ENCODE results near the gene EIF2D. TPM values are rescaled to one million over a fixed set of nuclear protein-coding genes. Genes with fewer than 3 reads are reported as not detected.

The EIF2D gene
- total RNA-seq, 2 experiments from 2014 or later = 44.5 to 51.6 TPM

DNA sequence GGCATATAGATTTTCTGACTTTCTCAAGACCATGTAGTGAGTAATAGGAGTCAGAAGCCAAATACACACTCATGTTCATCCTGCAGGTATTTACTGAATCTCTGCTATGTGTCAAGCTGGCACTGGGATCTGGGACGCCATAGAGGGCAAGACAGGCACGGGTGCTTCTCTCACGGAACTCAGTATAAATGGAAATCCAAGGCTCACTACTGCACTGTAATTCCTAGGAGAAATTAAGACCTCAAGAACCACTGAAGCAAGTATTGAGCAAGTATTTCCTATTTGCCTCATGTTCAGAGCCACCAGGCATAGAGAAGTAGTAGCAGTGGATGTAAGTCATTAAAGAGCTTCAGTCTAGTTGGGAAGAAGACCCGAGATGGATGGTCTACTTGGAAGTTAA lies 38.9 kb downstream of the EIF2D start:
- Mint-ChIP-seq H3K27me3 (no peaks in the 10 kb centered on the region), H3K36me3 (ENCODE audit: low read depth) (peaks cover 80% of the 10 kb centered on the region), H3K4me1 (peaks cover 96% of the 10 kb centered on the region), H3K9me3 (no peaks in the 10 kb centered on the region), H3K4me3 (no peak overlapping the region), H3K27ac (peak overlapping the region; percentile 91)
- DNase-seq = no peak
- ChIA-PET CTCF (interaction anchor here (18.8 kb wide), 1 partner anchor 12 kb away, joined by 412 read pairs; no protein-coding TSS in a partner anchor), POLR2A (no interaction called here)

DNA sequence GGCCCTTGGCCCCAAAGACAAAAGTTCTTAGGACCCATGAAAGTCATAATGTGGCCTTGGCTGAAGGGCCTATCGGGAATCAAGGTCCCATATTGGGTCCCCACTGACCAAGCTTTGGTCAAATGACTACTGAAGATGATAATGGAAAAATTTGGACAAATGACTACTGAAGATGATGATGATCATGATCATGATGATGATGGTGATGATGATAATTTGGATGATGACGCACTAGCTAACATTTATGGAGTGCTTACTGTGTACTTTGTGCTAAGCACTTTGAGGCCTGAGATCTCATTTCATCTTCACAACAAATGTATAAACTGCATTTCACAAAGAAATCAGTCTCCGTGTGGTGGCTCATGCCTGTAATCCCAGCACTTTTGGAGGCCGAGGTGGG lies 39.4 kb downstream of the EIF2D start:
- peaks cover 96% of the 10 kb centered on the region for H3K4me1 Mint-ChIP-seq
- DNase-seq = no peak
- H3K27ac Mint-ChIP-seq = peak overlapping the region; percentile 91
- ChIA-PET POLR2A (no interaction called here), CTCF (interaction anchor here (18.8 to 23.2 kb wide), 2 partner anchors 8 to 12 kb away, joined by 412 read pairs; no protein-coding TSS in a partner anchor)
- no peaks in the 10 kb centered on the region for H3K27me3 Mint-ChIP-seq
- no peak overlapping the region for H3K4me3 Mint-ChIP-seq
- peaks cover 79% of the 10 kb centered on the region for H3K36me3 Mint-ChIP-seq (ENCODE audit: low read depth)
- H3K9me3 Mint-ChIP-seq = no peaks in the 10 kb centered on the region

DNA sequence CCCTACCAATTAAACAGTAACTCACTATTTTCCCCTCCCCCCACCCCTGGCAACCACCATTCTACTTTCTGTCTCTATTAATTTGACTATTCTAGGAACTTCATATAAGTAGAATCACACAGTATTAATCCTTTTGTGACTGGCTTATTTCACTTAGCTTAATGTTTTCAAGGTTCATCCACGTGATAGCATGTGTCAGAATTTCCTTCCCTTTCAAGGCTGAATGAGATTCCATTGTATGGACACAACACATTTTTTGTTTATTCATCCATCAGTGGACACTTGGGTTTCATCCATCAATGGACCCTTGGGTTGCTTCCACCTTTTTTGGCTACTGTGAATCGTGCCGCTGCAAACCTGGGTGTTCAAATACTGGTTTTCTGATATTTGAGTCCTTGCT lies 41.7 kb downstream of the EIF2D start:
- Mint-ChIP-seq H3K4me1 (peaks cover 97% of the 10 kb centered on the region), H3K4me3 (no peak overlapping the region), H3K27ac (peak overlapping the region; percentile 77), H3K27me3 (no peaks in the 10 kb centered on the region), H3K9me3 (no peaks in the 10 kb centered on the region), H3K36me3 (ENCODE audit: low read depth) (peaks cover 84% of the 10 kb centered on the region)
- DNase-seq = no peak
- ChIA-PET CTCF (interaction anchor here (0.6 to 23.2 kb wide), 3 partner anchors 10 to 186 kb away, joined by 3 to 412 read pairs (median 4); no protein-coding TSS in a partner anchor), POLR2A (no interaction called here)

DNA sequence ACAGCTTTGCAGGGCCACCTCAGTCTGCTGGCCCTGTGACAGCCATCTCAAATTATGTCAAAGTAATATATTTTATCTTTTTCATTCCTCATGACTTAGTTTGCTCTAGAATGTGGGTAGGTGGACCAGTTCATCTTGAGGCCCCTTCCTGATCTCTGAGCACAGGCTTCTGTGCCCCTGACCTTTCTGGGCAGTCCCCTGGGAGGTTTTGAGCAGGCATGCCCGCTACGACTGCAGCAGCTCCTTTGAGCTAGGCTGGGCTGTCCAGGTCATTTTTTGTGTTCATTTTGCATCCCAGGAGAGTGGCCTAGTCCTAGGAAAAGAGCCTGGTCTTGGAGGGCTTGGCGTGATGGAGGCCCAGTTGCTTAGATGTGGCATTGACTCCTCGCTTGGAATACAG lies 42.7 kb downstream of the EIF2D start:
- ChIA-PET CTCF (interaction anchor here (0.7 to 23.2 kb wide), 6 partner anchors 10 to 151 kb away, joined by 3 to 412 read pairs (median 6); no protein-coding TSS in a partner anchor), POLR2A (no interaction called here)
- no peaks in the 10 kb centered on the region for H3K27me3 Mint-ChIP-seq
- peaks cover 89% of the 10 kb centered on the region for H3K36me3 Mint-ChIP-seq (ENCODE audit: low read depth)
- peak overlapping the region; percentile 57 for H3K27ac Mint-ChIP-seq
- peaks cover 99% of the 10 kb centered on the region for H3K4me1 Mint-ChIP-seq
- no peak for DNase-seq
- no peaks in the 10 kb centered on the region for H3K9me3 Mint-ChIP-seq
- H3K4me3 Mint-ChIP-seq = no peak overlapping the region

DNA sequence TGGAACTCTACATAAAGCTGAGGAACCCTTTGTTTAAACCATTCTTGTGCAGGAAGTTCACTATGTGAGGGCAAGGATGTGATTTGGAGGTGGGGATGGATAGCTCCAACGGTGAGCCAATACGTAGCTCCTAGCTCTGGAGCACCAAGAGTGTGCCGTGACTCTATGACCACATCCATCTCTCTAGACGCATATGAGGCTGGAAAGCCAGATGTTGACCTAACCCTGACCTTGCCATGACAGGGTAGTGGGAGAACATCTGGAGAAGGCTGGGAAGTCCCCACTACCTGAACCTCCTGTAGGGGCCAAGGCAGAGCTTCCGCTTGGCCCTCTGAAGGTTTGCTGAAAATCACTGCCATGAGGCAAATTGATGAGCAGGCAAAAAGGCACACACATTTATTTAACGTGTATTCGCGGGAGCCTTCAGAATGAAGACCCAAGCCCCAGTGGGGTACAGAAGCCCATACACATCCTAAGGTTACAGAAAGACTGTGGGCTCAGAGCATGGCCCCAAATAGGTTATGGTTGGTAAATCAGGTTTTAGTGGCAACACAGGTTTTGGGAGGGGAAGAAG lies 43.4 kb downstream of the EIF2D start:
- H3K27me3 Mint-ChIP-seq = no peaks in the 10 kb centered on the region
- CTCF ChIA-PET = interaction anchor here (0.8 to 23.2 kb wide), 7 partner anchors 10 to 363 kb away, joined by 3 to 412 read pairs (median 5); no protein-coding TSS in a partner anchor

DNA sequence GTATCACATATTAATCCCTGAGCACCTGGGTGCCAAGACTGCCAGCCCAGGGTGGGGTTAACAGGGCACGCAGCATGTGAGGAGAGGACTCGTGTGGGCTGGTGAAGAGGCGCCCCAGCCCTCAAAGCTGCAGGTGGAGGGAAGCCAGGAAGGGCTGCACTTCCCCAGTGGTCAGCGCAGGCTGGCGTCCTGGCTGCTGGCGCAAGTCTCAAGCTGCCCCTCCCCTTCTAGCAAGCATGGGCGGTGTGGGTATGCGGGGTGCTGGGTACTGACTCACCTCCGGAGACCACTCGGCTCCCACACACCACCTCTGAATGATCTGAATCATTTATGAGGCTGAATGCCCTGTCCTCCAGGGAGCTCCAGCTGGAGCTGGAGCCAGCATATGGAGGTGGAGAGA lies 44.0 kb downstream of the EIF2D start:
- CTCF ChIA-PET = interaction anchor here (0.8 to 23.2 kb wide), 8 partner anchors 10 to 364 kb away, joined by 3 to 412 read pairs (median 4); no protein-coding TSS in a partner anchor
- H3K4me1 Mint-ChIP-seq = peaks cover 99% of the 10 kb centered on the region
- H3K9me3 Mint-ChIP-seq = no peaks in the 10 kb centered on the region
- no peaks in the 10 kb centered on the region for H3K27me3 Mint-ChIP-seq
- peak overlapping the region; percentile 40 for H3K4me3 Mint-ChIP-seq
- POLR2A ChIA-PET = no interaction called here
- peaks cover 92% of the 10 kb centered on the region for H3K36me3 Mint-ChIP-seq (ENCODE audit: low read depth)
- peak overlapping the region; percentile 90 for H3K27ac Mint-ChIP-seq
- DNase-seq = no peak

More for the DNA sequence above, 43.4 kb downstream of the EIF2D start:
- no peaks in the 10 kb centered on the region for H3K9me3 Mint-ChIP-seq
- peak overlapping the region; percentile 34 for H3K4me3 Mint-ChIP-seq
- peak overlapping the region; percentile 57 for H3K27ac Mint-ChIP-seq
- H3K36me3 Mint-ChIP-seq (ENCODE audit: low read depth) = peaks cover 91% of the 10 kb centered on the region
- peaks cover 99% of the 10 kb centered on the region for H3K4me1 Mint-ChIP-seq
- no peak for DNase-seq
- POLR2A ChIA-PET = interaction anchor here (0.7 kb wide), 1 partner anchor 103 kb away, joined by 3 read pairs; no protein-coding TSS in a partner anchor

DNA sequence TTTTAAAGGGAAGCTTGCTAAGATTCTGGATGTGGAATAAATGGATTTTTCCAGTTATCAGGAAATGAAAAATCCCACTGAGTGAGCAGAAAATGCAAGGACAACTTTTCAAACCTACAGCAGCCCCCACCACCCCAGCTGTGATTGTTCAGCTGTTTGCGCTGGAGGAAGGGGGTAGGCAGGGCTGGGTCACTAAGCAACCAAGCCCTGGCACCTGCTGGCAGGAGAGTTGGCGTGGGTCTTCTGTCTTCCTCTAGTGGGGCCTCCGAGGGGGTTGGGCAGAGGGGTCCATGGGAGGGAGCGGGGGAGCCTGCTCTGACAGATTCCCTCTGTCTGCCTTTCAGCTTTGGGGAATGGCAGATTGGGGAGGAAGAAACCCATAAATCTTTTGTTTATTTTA lies 45.3 kb downstream of the EIF2D start:
- Mint-ChIP-seq H3K9me3 (no peaks in the 10 kb centered on the region), H3K27ac (peak overlapping the region; percentile 90), H3K36me3 (ENCODE audit: low read depth) (peaks cover 92% of the 10 kb centered on the region), H3K27me3 (no peaks in the 10 kb centered on the region), H3K4me3 (peak overlapping the region; percentile 67), H3K4me1 (peaks cover 99% of the 10 kb centered on the region)
- CTCF ChIA-PET = interaction anchor here (0.8 to 23.2 kb wide), 5 partner anchors 11 to 46 kb away, joined by 3 to 412 read pairs (median 4); no protein-coding TSS in a partner anchor
- no peak for DNase-seq
- POLR2A ChIA-PET = interaction anchor here (1.0 to 1.4 kb wide), 3 partner anchors 11 to 23 kb away, joined by 3 to 5 read pairs (median 4); no protein-coding TSS in a partner anchor

DNA sequence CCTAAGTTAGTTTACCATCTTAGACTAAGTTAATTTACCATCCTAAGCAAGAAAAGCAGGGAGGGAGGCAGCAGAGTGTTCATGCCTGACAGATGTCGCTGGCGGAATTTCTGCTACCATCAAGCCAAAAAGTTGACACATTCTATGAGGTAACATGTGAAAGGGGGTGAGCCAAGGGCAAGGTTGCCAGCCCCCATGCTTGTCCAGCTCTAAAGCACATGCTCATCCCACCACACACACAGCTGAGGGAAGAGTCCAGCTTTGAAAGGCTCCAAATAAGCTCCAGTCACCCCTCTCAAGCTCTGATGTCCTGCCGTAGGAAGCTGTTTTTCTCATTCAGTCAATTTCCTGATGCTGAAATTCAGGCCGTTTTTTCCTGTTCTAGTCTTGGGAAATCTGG lies 46.3 kb downstream of the EIF2D start:
- POLR2A ChIA-PET = interaction anchor here (1.0 to 1.4 kb wide), 4 partner anchors 9 to 22 kb away, joined by 3 to 5 read pairs (median 4); no protein-coding TSS in a partner anchor
- Mint-ChIP-seq H3K4me3 (peak overlapping the region; percentile 67), H3K4me1 (peaks cover 99% of the 10 kb centered on the region), H3K27me3 (no peaks in the 10 kb centered on the region), H3K27ac (peak overlapping the region; percentile 90), H3K36me3 (ENCODE audit: low read depth) (peaks cover 92% of the 10 kb centered on the region), H3K9me3 (no peaks in the 10 kb centered on the region)
- CTCF ChIA-PET = interaction anchor here (0.6 to 23.2 kb wide), 6 partner anchors 14 to 87 kb away, joined by 3 to 412 read pairs (median 4); no protein-coding TSS in a partner anchor
- DNase-seq = no peak

DNA sequence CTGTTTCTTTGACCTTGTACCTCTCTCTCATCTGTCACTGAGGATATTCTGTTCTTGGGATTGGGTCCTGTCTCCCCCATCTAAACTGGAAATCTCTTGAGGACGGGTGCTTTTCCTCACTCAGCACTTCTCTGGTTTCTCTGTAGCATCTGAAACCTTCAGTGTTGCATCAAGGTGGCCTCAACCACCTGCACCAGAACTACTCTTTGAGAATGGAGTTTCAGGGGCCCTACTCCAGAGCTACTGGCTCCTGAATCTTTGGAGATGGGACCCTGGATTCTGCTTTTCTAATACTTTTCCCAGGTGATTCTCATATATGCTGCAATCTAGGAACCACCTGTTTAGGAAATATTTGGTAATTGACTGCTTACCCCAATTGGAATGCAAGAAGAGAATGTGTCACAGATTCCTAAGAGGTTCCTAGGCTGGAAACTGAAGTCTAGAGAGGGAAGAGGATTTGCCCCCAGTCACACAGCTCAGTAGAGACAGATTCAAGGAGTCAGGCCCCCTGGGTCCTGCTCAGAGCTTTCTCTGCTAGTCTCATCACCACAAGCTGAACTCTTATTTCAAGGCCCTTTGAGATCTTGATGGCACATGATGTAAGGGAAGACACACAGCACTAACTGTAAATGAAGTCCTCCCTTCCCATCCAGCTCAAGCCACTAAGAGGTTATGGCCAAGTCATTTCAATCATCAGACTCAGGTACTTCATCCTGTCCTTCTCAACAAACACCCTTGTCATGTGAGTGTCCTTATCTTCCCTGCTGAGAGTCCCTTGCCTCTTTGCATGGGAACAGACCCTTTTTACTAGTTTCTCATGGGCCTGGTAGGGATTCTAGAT lies 48.7 kb downstream of the EIF2D start:
- peaks cover 92% of the 10 kb centered on the region for H3K4me1 Mint-ChIP-seq
- no peaks in the 10 kb centered on the region for H3K9me3 Mint-ChIP-seq
- H3K27ac Mint-ChIP-seq = peak overlapping the region; percentile 86
- peak overlapping the region; percentile 67 for H3K4me3 Mint-ChIP-seq
- POLR2A ChIA-PET = interaction anchor here (1.3 to 1.4 kb wide), 2 partner anchors 17 to 94 kb away, joined by 4 to 7 read pairs; partner anchors contain the start of gene IKBKE
- peaks cover 98% of the 10 kb centered on the region for H3K36me3 Mint-ChIP-seq (ENCODE audit: low read depth)
- H3K27me3 Mint-ChIP-seq = no peaks in the 10 kb centered on the region
- DNase-seq = no peak
- CTCF ChIA-PET = interaction anchor here (0.6 to 23.2 kb wide), 10 partner anchors 8 to 73 kb away, joined by 3 to 412 read pairs (median 4); no protein-coding TSS in a partner anchor

DNA sequence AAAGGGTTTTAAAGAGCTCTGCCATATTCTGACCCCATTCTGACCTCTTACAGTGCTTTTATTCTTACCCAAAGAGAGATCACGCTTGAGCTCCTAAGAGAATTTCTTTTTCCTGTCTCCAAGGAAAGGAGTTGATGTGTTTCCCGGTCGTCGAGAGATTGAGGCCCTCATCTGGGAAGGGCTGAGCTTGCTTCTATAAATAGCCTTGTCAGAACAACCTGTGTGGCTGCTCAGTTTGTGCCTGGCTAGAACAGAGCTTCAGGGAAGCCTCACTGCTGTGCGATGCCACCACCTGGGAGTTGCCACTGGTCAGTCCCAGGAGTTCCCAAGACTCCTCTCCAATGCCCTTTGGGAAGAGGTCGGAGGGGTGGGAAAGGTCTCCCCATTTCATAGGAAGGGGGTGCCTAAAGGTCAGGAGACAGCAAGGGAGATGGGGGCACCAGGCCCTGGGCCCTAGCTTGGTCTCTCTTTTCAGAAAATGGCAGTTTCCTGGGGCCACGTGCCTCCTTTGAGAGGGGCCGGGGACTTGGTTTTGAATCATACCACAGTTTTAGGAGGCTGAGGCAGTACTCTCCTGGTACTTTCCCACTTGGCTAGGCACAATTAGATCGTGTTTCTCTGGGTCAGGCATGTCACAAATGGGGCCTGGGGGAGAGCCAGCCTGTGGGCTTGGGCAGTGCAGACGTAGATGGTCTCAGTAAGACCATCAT lies 52.1 kb downstream of the EIF2D start:
- peak overlapping the region; percentile 92 for H3K27ac Mint-ChIP-seq
- H3K9me3 Mint-ChIP-seq = no peaks in the 10 kb centered on the region
- DNase-seq = no peak
- peaks cover 76% of the 10 kb centered on the region for H3K36me3 Mint-ChIP-seq (ENCODE audit: low read depth)
- POLR2A ChIA-PET = interaction anchor here (1.0 kb wide), 1 partner anchor 18 kb away, joined by 6 read pairs; no protein-coding TSS in a partner anchor
- peak overlapping the region; percentile 87 for H3K4me3 Mint-ChIP-seq
- H3K4me1 Mint-ChIP-seq = peaks cover 73% of the 10 kb centered on the region
- H3K27me3 Mint-ChIP-seq = no peaks in the 10 kb centered on the region
- CTCF ChIA-PET = interaction anchor here (0.7 to 23.2 kb wide), 6 partner anchors 8 to 53 kb away, joined by 3 to 412 read pairs (median 4); partner anchors contain the start of gene EIF2D

DNA sequence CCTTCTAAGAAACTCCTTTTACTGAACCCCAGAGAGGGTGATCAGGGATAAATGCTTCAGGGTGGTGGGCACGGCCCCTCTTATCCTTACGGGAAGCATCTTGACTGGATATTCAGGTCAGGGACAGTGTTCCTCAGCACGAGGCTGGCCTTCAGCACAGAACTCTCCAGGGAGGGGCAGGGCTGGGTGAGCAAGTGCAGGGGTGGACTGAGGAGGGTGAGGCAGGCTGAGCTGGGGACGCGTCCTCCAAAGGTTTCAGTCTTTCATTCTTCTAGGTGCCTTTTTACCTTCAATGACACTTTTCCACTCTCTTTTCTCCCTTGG lies 52.6 kb downstream of the EIF2D start:
- CTCF ChIA-PET = interaction anchor here (0.7 to 23.2 kb wide), 4 partner anchors 10 to 53 kb away, joined by 3 to 412 read pairs (median 6); partner anchors contain the start of gene EIF2D
- POLR2A ChIA-PET = no interaction called here
- peak overlapping the region; percentile 92 for H3K27ac Mint-ChIP-seq
- peaks cover 71% of the 10 kb centered on the region for H3K36me3 Mint-ChIP-seq (ENCODE audit: low read depth)
- no peaks in the 10 kb centered on the region for H3K27me3 Mint-ChIP-seq
- no peak for DNase-seq
- peak overlapping the region; percentile 87 for H3K4me3 Mint-ChIP-seq
- no peaks in the 10 kb centered on the region for H3K9me3 Mint-ChIP-seq
- peaks cover 73% of the 10 kb centered on the region for H3K4me1 Mint-ChIP-seq
